ENCODE measurements around the gene FARP1.

- TF ChIP-seq CTCF (IDR thresholded peaks at IDR 0.05) (no peak), POLR2A (IDR thresholded peaks at IDR 0.05) (no peak), POLR2AphosphoS5 (IDR thresholded peaks at IDR 0.05) (no peak)
These were observed 301.0 kb downstream of the FARP1 start for GRCh38 chr13:98443800-98444325.

Data from gastroesophageal sphincter (tissue), 3 donors.